ENCODE results near the gene NRARP. TPM values are rescaled to one million over a fixed set of nuclear protein-coding genes. Genes with fewer than 3 reads are reported as not detected.

Gene NRARP
- total and polyA plus RNA-seq, 10 of the 15 experiments (the other 5 are each of a cell fraction or from before 2014, with no cell fraction given) = 0.06 to 9.2 (median 2.2) TPM; not detected in 2

DNA sequence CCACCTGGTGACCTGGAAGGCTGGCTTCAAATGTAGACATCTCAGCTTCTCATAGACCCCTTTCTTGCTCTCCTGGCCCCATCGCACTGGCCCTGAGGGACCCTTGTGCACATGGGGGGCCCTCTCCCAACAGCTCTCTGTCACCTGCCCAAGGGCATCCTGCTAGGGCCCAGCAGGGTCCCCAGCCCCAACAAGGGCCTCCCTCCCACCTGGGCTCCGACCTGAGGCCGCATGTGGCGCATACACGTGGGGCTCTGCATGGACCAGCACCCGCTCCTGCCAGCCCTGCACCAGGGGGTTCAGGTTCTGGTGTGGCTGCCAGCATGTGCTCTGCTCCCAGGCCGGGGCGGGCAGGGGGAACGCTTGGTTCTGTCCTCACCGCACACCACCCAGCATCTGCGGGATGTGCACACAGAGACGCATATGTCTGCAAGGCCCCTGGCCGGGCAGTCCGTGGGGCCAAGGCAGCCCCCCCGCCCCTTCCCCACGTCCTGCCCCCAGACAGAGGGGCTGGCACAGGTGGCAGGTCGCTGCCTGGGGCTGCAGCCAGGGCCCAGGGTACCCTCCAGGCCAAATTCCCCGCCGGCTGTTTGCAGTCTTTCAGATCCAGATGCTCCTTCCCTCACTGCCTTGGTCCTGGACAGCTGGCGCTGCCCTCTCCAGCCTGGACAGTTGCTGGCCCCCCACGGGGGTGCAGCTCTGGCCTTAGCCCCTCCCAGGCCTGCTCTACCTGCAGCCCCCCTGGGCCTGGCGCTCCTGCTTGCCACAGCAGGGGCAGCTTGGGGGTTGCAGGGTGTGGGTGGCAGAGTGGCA, 17.9 kb upstream of the NRARP start:
- H3K4me2 ChIP-seq (ENCODE audit: control insufficient read depth, insufficient read depth) = no peak overlapping the region
- no peaks in the 10 kb centered on the region for H3K27me3 ChIP-seq (replicated peaks in 1 of 2; ENCODE audit: control insufficient read depth in 2 of 2, insufficient read depth in 2 of 2, low read length in 1 of 2)
- no peak overlapping the region for H2AFZ ChIP-seq (ENCODE audit: control insufficient read depth, low read depth, low read length)
- intact Hi-C loops (cut with micrococcal nuclease; ENCODE audit: unreplicated experiment) (no loop called here), in situ Hi-C loops (cut with MboI) (no loop called here)
- FAIRE-seq = no peak
- POLR2A ChIA-PET = interaction anchor here (1.3 kb wide), 1 partner anchor 18 kb away, joined by 3 read pairs; the partner anchor contains the start of gene NRARP
- no peaks in the 10 kb centered on the region for H3K79me2 ChIP-seq (ENCODE audit: control insufficient read depth, insufficient read depth, low read length)
- H3K36me3 ChIP-seq (ENCODE audit: control insufficient read depth in 2 of 2, insufficient read depth in 2 of 2, low read length in 1 of 2) = no peaks in the 10 kb centered on the region
- no TSS peak for BruUV-seq (replicated peaks)
- no peak overlapping the region for H3K9ac ChIP-seq (ENCODE audit: control insufficient read depth, insufficient read depth, low read length)
- H3K27ac ChIP-seq (ENCODE audit: control insufficient read depth, insufficient read depth) = no peak overlapping the region
- RAD21 ChIA-PET (ENCODE audit: unreplicated experiment) = interaction anchor here (0.6 to 1.8 kb wide), 2 partner anchors 18 to 176 kb away, joined by 3 to 6 read pairs; partner anchors contain the start of gene NRARP
- no peaks in the 10 kb centered on the region for H4K20me1 ChIP-seq (ENCODE audit: control insufficient read depth, insufficient read depth)
- no peak for DNase-seq (ENCODE audit: low read depth, low spot score)
- no peaks in the 10 kb centered on the region; the same call in 2 of the 3 replicates for H3K9me3 ChIP-seq (replicated peaks; ENCODE audit: control insufficient read depth, insufficient read depth, low read length)
- TF ChIP-seq, protein P1, sequence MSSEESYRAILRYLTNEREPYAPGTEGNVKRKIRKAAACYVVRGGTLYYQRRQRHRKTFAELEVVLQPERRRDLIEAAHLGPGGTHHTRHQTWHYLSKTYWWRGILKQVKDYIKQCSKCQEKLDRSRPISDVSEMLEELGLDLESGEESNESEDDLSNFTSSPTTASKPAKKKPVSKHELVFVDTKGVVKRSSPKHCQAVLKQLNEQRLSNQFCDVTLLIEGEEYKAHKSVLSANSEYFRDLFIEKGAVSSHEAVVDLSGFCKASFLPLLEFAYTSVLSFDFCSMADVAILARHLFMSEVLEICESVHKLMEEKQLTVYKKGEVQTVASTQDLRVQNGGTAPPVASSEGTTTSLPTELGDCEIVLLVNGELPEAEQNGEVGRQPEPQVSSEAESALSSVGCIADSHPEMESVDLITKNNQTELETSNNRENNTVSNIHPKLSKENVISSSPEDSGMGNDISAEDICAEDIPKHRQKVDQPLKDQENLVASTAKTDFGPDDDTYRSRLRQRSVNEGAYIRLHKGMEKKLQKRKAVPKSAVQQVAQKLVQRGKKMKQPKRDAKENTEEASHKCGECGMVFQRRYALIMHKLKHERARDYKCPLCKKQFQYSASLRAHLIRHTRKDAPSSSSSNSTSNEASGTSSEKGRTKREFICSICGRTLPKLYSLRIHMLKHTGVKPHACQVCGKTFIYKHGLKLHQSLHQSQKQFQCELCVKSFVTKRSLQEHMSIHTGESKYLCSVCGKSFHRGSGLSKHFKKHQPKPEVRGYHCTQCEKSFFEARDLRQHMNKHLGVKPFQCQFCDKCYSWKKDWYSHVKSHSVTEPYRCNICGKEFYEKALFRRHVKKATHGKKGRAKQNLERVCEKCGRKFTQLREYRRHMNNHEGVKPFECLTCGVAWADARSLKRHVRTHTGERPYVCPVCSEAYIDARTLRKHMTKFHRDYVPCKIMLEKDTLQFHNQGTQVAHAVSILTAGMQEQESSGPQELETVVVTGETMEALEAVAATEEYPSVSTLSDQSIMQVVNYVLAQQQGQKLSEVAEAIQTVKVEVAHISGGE (CRISPR knock-in tag; IDR thresholded peaks at IDR 0.05) = no peak
- TF ChIP-seq, protein P2, sequence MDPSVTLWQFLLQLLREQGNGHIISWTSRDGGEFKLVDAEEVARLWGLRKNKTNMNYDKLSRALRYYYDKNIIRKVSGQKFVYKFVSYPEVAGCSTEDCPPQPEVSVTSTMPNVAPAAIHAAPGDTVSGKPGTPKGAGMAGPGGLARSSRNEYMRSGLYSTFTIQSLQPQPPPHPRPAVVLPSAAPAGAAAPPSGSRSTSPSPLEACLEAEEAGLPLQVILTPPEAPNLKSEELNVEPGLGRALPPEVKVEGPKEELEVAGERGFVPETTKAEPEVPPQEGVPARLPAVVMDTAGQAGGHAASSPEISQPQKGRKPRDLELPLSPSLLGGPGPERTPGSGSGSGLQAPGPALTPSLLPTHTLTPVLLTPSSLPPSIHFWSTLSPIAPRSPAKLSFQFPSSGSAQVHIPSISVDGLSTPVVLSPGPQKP (IDR thresholded peaks at IDR 0.05; ENCODE audit: low read depth, low read length) = no peak
- TF ChIP-seq, protein P3, sequence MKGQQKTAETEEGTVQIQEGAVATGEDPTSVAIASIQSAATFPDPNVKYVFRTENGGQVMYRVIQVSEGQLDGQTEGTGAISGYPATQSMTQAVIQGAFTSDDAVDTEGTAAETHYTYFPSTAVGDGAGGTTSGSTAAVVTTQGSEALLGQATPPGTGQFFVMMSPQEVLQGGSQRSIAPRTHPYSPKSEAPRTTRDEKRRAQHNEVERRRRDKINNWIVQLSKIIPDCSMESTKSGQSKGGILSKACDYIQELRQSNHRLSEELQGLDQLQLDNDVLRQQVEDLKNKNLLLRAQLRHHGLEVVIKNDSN (IDR thresholded peaks at IDR 0.05; ENCODE audit: borderline replicate concordance, extremely low read length, insufficient read depth, low read depth, low read length) = no peak
- TF ChIP-seq TBL1XR1 (IDR thresholded peaks at IDR 0.05; ENCODE audit: low read depth, low read length) (no peak), SREBF1 (IDR thresholded peaks at IDR 0.05; ENCODE audit: low read length) (no peak), SMAD1 (IDR thresholded peaks at IDR 0.05; ENCODE audit: low read depth, partially characterized antibody) (no peak), ZZZ3 (IDR thresholded peaks at IDR 0.05; ENCODE audit: control insufficient read depth, insufficient read length, low read depth) (no peak), MTA3 (IDR thresholded peaks at IDR 0.05; ENCODE audit: borderline replicate concordance, low read length) (no peak), KLF5 (IDR thresholded peaks at IDR 0.05; ENCODE audit: partially characterized antibody) (no peak), YBX1 (IDR thresholded peaks at IDR 0.05) (no peak), KDM1A (IDR thresholded peaks at IDR 0.05; ENCODE audit: borderline replicate concordance) (no peak), SIN3A (IDR thresholded peaks at IDR 0.05; ENCODE audit: low read depth, low read length) (no peak), YY1 (IDR thresholded peaks at IDR 0.05; ENCODE audit: low read depth, low read length) (no peak), NBN (IDR thresholded peaks at IDR 0.05) (no peak), BRCA1 (IDR thresholded peaks at IDR 0.05; ENCODE audit: low read depth, low read length) (no peak), IRF4 (IDR thresholded peaks at IDR 0.05; ENCODE audit: low read depth, low read length) (no peak)
- CTCF ChIA-PET = no interaction called here
- H3K4me3 ChIP-seq = no peak overlapping the region
- 67% methylated on average over 22 of the region's 22 CpGs for WGBS (ENCODE audit: insufficient coverage, insufficient replicate concordance, low lambda C conversion rate, missing lambda C conversion rate)
- peaks cover 5% of the 10 kb centered on the region for H3K4me1 ChIP-seq (ENCODE audit: control insufficient read depth, insufficient read depth, low read length)
- SMC1A ChIA-PET (ENCODE audit: uncharacterized antibody, unreplicated experiment) = no interaction called here
- no peak for ATAC-seq

Data from GM12878 (cell line).